Measurements from ENCODE around the gene STEAP3. TPM values are rescaled to one million over a fixed set of nuclear protein-coding genes. Genes with fewer than 3 reads are reported as not detected.

The STEAP3 gene
- 1 to 10 TPM; 1.8 to 4.4 (median 2.8) TPM for polyA plus RNA-seq (ENCODE audit: insufficient read depth in 1 of 5, insufficient read length in 5 of 5, low replicate concordance in 1 of 5)
- long read RNA-seq, donor 1, partial matches to known transcripts = 0 of 2 reads
- long read RNA-seq, donor 1, other reads (novel, unspliced or antisense) = 0 of 2 reads
- long read RNA-seq, donor 2, partial matches to known transcripts = 0 of 1 reads
- long read RNA-seq, donor 2, other reads (novel, unspliced or antisense) = 0 of 1 reads
- long read RNA-seq, donor 3, partial matches to known transcripts = 0 of 1 reads
- long read RNA-seq, donor 3, other reads (novel, unspliced or antisense) = 0 of 1 reads
- long read RNA-seq, donor 4 = 0 reads
- long read RNA-seq, donor 5, partial matches to known transcripts = 0 of 1 reads
- long read RNA-seq, donor 5, other reads (novel, unspliced or antisense) = 0 of 1 reads
- long read RNA-seq, donor 6 = 0 reads
- long read RNA-seq, donor 7, partial matches to known transcripts = 0 of 2 reads
- long read RNA-seq, donor 7, other reads (novel, unspliced or antisense) = 0 of 2 reads
- long read RNA-seq, donor 8 = 0 reads

- peak; percentile 13 to 32 for DNase-seq
Observed at GRCh38 chr2:119223521-119224390, at the start of gene STEAP3. Gene STEAP3 (plus strand): TSS chr2:119223834. CDS start chr2:119231013, 7,179 bp downstream.

- no peak for DNase-seq
Observed at GRCh38 chr2:119174216-119174992, 49.2 kb upstream of the STEAP3 start.

- DNase-seq = no peak
Observed at GRCh38 chr2:119174993-119175347, 48.7 kb upstream of the STEAP3 start.

- no peak for DNase-seq
Observed at GRCh38 chr2:119175517-119175916, 48.1 kb upstream of the STEAP3 start.

- DNase-seq = no peak
Observed at GRCh38 chr2:119177171-119177837, 46.3 kb upstream of the STEAP3 start.

- DNase-seq = no peak
Observed at GRCh38 chr2:119177838-119178190, 45.8 kb upstream of the STEAP3 start.

- DNase-seq = no peak
Observed at GRCh38 chr2:119178776-119179175, 44.9 kb upstream of the STEAP3 start.

- DNase-seq = no peak
Observed at GRCh38 chr2:119179202-119179601, 44.4 kb upstream of the STEAP3 start.

GRCh38 chr2:119179991-119180390 is 43.6 kb upstream of the STEAP3 start:
- DNase-seq = no peak

- DNase-seq = no peak
Observed at GRCh38 chr2:119180892-119181291, 42.7 kb upstream of the STEAP3 start.

- no peak for DNase-seq
Observed at GRCh38 chr2:119181391-119181790, 42.2 kb upstream of the STEAP3 start.

- no peak for DNase-seq
Observed at GRCh38 chr2:119181791-119182445, 41.7 kb upstream of the STEAP3 start.

- no peak for DNase-seq
Observed at GRCh38 chr2:119184512-119184911, 39.1 kb upstream of the STEAP3 start.

GRCh38 chr2:119190321-119191111 is 33.1 kb upstream of the STEAP3 start:
- no peak for DNase-seq

GRCh38 chr2:119192893-119193292 is 30.7 kb upstream of the STEAP3 start:
- DNase-seq = no peak

- no peak for DNase-seq
Observed at GRCh38 chr2:119195001-119195400, 28.6 kb upstream of the STEAP3 start.

GRCh38 chr2:119195887-119196286 is 27.7 kb upstream of the STEAP3 start:
- no peak for DNase-seq

GRCh38 chr2:119196301-119197125 is 27.1 kb upstream of the STEAP3 start:
- no peak for DNase-seq

- DNase-seq = no peak
Observed at GRCh38 chr2:119197126-119197405, 26.6 kb upstream of the STEAP3 start.

Measured in right lung (tissue), 10 donors.